A673 (cell line): Measurements from ENCODE around the gene RPL19. TPM values are rescaled to one million over a fixed set of nuclear protein-coding genes. Genes with fewer than 3 reads are reported as not detected.

Experiments used
- BruUV-seq: library from RNA; stranded (reverse); fragments of 400-500 nt; replicated peaks from 2 replicates; lab custom pipeline; 2021; lab: Mats Ljungman, UMichigan
- CTCF ChIA-PET: fragments of 300-600 bp; sonication (Branson Sonifier 250); formaldehyde crosslinking; loops from one replicate; lab custom pipeline; 2022; ENCODE audit warnings: antibody characterized with exemption; lab: Charles Lee
- POLR2A ChIA-PET: fragments of 300-600 bp; sonication (Branson Sonifier 250); formaldehyde crosslinking; loops from one replicate; lab custom pipeline; 2022; ENCODE audit warnings: antibody characterized with exemption; ENCODE audit not compliant: low non-redundant PET; lab: Charles Lee
- DNase-seq: peaks from one replicate; pipeline ENCODE4 v3.0.0-alpha.2; 2015; ENCODE audit warnings: low spot score
- H3K27ac ChIP-seq: fragments of 200-600 bp; sonication (generic); 2 replicates; pipeline ENCODE4 v1.5.1; 2016; ENCODE audit warnings: mixed run types, low read depth, mild to moderate bottlenecking, mixed read lengths, antibody characterized with exemption, low read length; ENCODE audit not compliant: poor library complexity, severe bottlenecking
- H3K27me3 ChIP-seq: fragments of 200-600 bp; sonication (generic); replicated peaks from 2 replicates; pipeline ENCODE4 v1.6.1; 2017; ENCODE audit warnings: mixed run types, low read depth, mild to moderate bottlenecking, mixed read lengths, antibody characterized with exemption, low read length; ENCODE audit not compliant: insufficient read depth, poor library complexity
- H3K36me3 ChIP-seq: fragments of 200-600 bp; sonication (generic); 2 replicates; pipeline ENCODE4 v1.6.1; 2016; ENCODE audit warnings: mixed run types, mild to moderate bottlenecking, mixed read lengths, antibody characterized with exemption, low read length; ENCODE audit not compliant: insufficient read depth, poor library complexity, severe bottlenecking
- H3K4me1 ChIP-seq: fragments of 200-600 bp; sonication (generic); 2 replicates; pipeline ENCODE4 v1.6.1; 2017; ENCODE audit warnings: mixed run types, mild to moderate bottlenecking, mixed read lengths, antibody characterized with exemption, low read length; ENCODE audit not compliant: insufficient read depth, poor library complexity, severe bottlenecking
- H3K4me3 ChIP-seq: fragments of 200-600 bp; sonication (generic); 2 replicates; pipeline ENCODE4 v1.5.1; 2016; ENCODE audit warnings: low read depth, mixed run types, mild to moderate bottlenecking, mixed read lengths, low read length; ENCODE audit not compliant: poor library complexity, severe bottlenecking
- H3K9me3 ChIP-seq: fragments of 200-600 bp; sonication (generic); 2 replicates; pipeline ENCODE4 v1.6.1; 2016; ENCODE audit warnings: mixed run types, low read depth, mild to moderate bottlenecking, mixed read lengths, antibody characterized with exemption, low read length; ENCODE audit not compliant: poor library complexity, severe bottlenecking
- CTCF ChIP-seq: fragments of 300-800, 200-600 bp; sonication (generic); conservative IDR thresholded peaks from 2 replicates; pipeline ENCODE4 v1.5.1; 2017; ENCODE audit warnings: low read depth, mild to moderate bottlenecking, antibody characterized with exemption, low read length, moderate library complexity, mixed read lengths
- EZH2 ChIP-seq: fragments of 200-600 bp; sonication (generic); IDR thresholded peaks from 2 replicates; pipeline ENCODE4 v1.6.1; 2017; ENCODE audit warnings: borderline replicate concordance, low read depth, mild to moderate bottlenecking, mixed read lengths, antibody characterized with exemption, low read length; ENCODE audit not compliant: poor library complexity, severe bottlenecking
- intact Hi-C: fragments of 100-400 bp; cut with micrococcal nuclease; formaldehyde crosslinking; loops from one replicate; pipeline ENCODE4 v1.10.0; 2022; ENCODE audit not compliant: unreplicated experiment
- total RNA-seq: library from RNA; stranded (reverse); gene quantifications from 2 replicates; pipeline ENCODE4 v1.2.3, GENCODE V29; 2021

RPL19 gene
- total RNA-seq, 1 experiment from 2014 or later, result 950 TPM

GRCh38 chr17:39161962-39162361 lies 38.1 kb upstream of the RPL19 start:
- ChIA-PET POLR2A (no interaction called here), CTCF (no interaction called here)
- no peak for TF ChIP-seq EZH2
- Histone ChIP-seq H3K36me3 (no peaks in the 10 kb centered on the region), H3K27me3 (no peaks in the 10 kb centered on the region), H3K27ac (no peak overlapping the region), H3K4me1 (no peaks in the 10 kb centered on the region), H3K4me3 (no peak overlapping the region), H3K9me3 (no peaks in the 10 kb centered on the region)
- no peak for DNase-seq
- intact Hi-C loops, result no loop called here
- BruUV-seq, result no TSS peak

GRCh38 chr17:39164675-39165143 lies 35.4 kb upstream of the RPL19 start:
- no peaks in the 10 kb centered on the region for H3K27me3 ChIP-seq
- peak; percentile 82 for DNase-seq
- H3K4me1 ChIP-seq, result no peaks in the 10 kb centered on the region
- intact Hi-C loops, result no loop called here
- TF ChIP-seq EZH2 (no peak), CTCF (peak; percentile 71)
- CTCF ChIA-PET, result interaction anchor here (0.5 to 2.4 kb wide), 7 partner anchors 10 to 188 kb away, joined by 3 to 16 read pairs (median 8); partner anchors contain the start of gene RPL19
- POLR2A ChIA-PET, result no interaction called here
- H3K36me3 ChIP-seq, result no peaks in the 10 kb centered on the region
- no TSS peak for BruUV-seq
- H3K27ac ChIP-seq, result no peak overlapping the region
- H3K4me3 ChIP-seq, result peak overlapping the region; percentile 47
- no peaks in the 10 kb centered on the region for H3K9me3 ChIP-seq

- DNase-seq, result no peak
Observed at GRCh38 chr17:39165178-39165840, 34.8 kb upstream of the RPL19 start.

More at GRCh38 chr17:39165178-39165840, 34.8 kb upstream of the RPL19 start:
- no peaks in the 10 kb centered on the region for H3K36me3 ChIP-seq
- TF ChIP-seq CTCF (no peak), EZH2 (no peak)
- no TSS peak for BruUV-seq
- H3K4me1 ChIP-seq, result no peaks in the 10 kb centered on the region
- peak overlapping the region; percentile 47 for H3K4me3 ChIP-seq
- no peaks in the 10 kb centered on the region for H3K27me3 ChIP-seq
- no peaks in the 10 kb centered on the region for H3K9me3 ChIP-seq
- CTCF ChIA-PET, result interaction anchor here (0.5 to 2.4 kb wide), 7 partner anchors 9 to 187 kb away, joined by 3 to 16 read pairs (median 8); partner anchors contain the start of gene RPL19
- POLR2A ChIA-PET, result no interaction called here
- H3K27ac ChIP-seq, result no peak overlapping the region
- intact Hi-C loops, result no loop called here
